Caco-2 (cell line): ENCODE data around the gene MMS22L. TPM values are rescaled to one million over a fixed set of nuclear protein-coding genes. Genes with fewer than 3 reads are reported as not detected.

ENCODE experiments used
- BruUV-seq: library from RNA; stranded (reverse); fragments of 400-500 nt; replicated peaks from 2 replicates; lab custom pipeline; 2021; lab: Mats Ljungman, UMichigan
- CTCF ChIA-PET: fragments of 300-600 bp; sonication (Branson Sonifier 250); formaldehyde crosslinking; loops from one replicate; lab custom pipeline; 2022; ENCODE audit warnings: antibody characterized with exemption; lab: Charles Lee
- POLR2A ChIA-PET: fragments of 300-600 bp; sonication (Branson Sonifier 250); formaldehyde crosslinking; loops from one replicate; lab custom pipeline; 2022; ENCODE audit warnings: antibody characterized with exemption; lab: Charles Lee
- DNase-seq, 2 experiments: peaks; one replicate each; pipeline versions ENCODE4 v3.0.0 to v3.0.0-alpha.2; 2020 to 2022
- H3K27me3 ChIP-seq: replicated peaks from 2 replicates; pipeline ENCODE4 v1.6.0; 2011; ENCODE audit warnings: low read length; ENCODE audit not compliant: control insufficient read depth, insufficient read depth
- H3K36me3 ChIP-seq: 2 replicates; pipeline ENCODE4 v1.5.1; 2011; ENCODE audit warnings: low read length; ENCODE audit not compliant: control insufficient read depth, insufficient read depth
- H3K4me1 ChIP-seq: fragments of 250-450 bp; sonication (Bioruptor Pico); 2 replicates; pipeline ENCODE4 v1.5.1; 2020; ENCODE audit warnings: mild to moderate bottlenecking
- H3K4me3 ChIP-seq: 2 replicates; pipeline ENCODE4 v1.5.1; 2011; ENCODE audit warnings: low read depth, mild to moderate bottlenecking, control low read depth, low read length
- H3K9me3 ChIP-seq: fragments of 250-450 bp; sonication (Bioruptor Pico); 2 replicates; pipeline ENCODE4 v1.5.1; 2020; ENCODE audit warnings: mild to moderate bottlenecking, moderate library complexity
- H3K27ac Mint-ChIP-seq: one replicate; pipeline ENCODE4 v1.8.0; 2022; ENCODE audit warnings: mixed read lengths; ENCODE audit not compliant: unreplicated experiment
- H3K27me3 Mint-ChIP-seq: one replicate; pipeline ENCODE4 v1.8.0; 2022; ENCODE audit warnings: mixed read lengths; ENCODE audit not compliant: insufficient read depth, unreplicated experiment
- H3K36me3 Mint-ChIP-seq: one replicate; pipeline ENCODE4 v1.8.0; 2022; ENCODE audit warnings: mild to moderate bottlenecking, mixed read lengths; ENCODE audit not compliant: insufficient read depth, unreplicated experiment
- H3K4me1 Mint-ChIP-seq: one replicate; pipeline ENCODE4 v1.8.0; 2022; ENCODE audit warnings: low read depth, mixed read lengths; ENCODE audit not compliant: unreplicated experiment
- H3K4me3 Mint-ChIP-seq: one replicate; pipeline ENCODE4 v1.8.0; 2022; ENCODE audit warnings: mild to moderate bottlenecking, moderate library complexity, mixed read lengths; ENCODE audit not compliant: unreplicated experiment
- H3K9me3 Mint-ChIP-seq: one replicate; pipeline ENCODE4 v1.8.0; 2022; ENCODE audit warnings: mixed read lengths; ENCODE audit not compliant: unreplicated experiment
- CTCF ChIP-seq, 2 experiments: fragments of 200-600 bp in 1 of 2; IDR thresholded peaks; 1 replicate in 1 of 2; 2 replicates in 1 of 2; pipeline versions ENCODE4 v1.5.1 to v1.8.0; 2011 to 2022; ENCODE audit warnings: antibody characterized with exemption in 1 of 2, control low read depth in 1 of 2, inconsistent platforms in 1 of 2, low read depth in 1 of 2, low read length in 1 of 2, mild to moderate bottlenecking in 1 of 2, moderate library complexity in 1 of 2; ENCODE audit not compliant: insufficient read depth in 1 of 2, severe bottlenecking in 1 of 2, unreplicated experiment in 1 of 2
- intact Hi-C: fragments of 100-400 bp; cut with micrococcal nuclease; formaldehyde crosslinking; loops from one replicate; pipeline ENCODE4 v1.10.0; 2022; ENCODE audit not compliant: unreplicated experiment
- total RNA-seq: library from RNA; stranded (reverse); gene quantifications from 2 replicates; pipeline ENCODE4 v1.2.3, GENCODE V29; 2022

The MMS22L gene
- total RNA-seq, 1 experiment from 2014 or later: 32.1 TPM

GRCh38 chr6:97092673-97093305 is 190.2 kb downstream of the MMS22L start:
- Mint-ChIP-seq H3K9me3 (no peaks in the 10 kb centered on the region), H3K36me3 (no peaks in the 10 kb centered on the region), H3K4me1 (no peaks in the 10 kb centered on the region), H3K27me3 (peaks cover 5% of the 10 kb centered on the region), H3K4me3 (no peak overlapping the region), H3K27ac (no peak overlapping the region)
- no peaks in the 10 kb centered on the region for H3K9me3 ChIP-seq
- H3K27me3 ChIP-seq: no peaks in the 10 kb centered on the region
- intact Hi-C loops: no loop called here
- ChIA-PET POLR2A (no interaction called here), CTCF (no interaction called here)
- BruUV-seq: no TSS peak
- no peaks in the 10 kb centered on the region for H3K4me1 ChIP-seq
- H3K36me3 ChIP-seq: no peaks in the 10 kb centered on the region
- TF ChIP-seq CTCF (IDR thresholded peaks at IDR 0.05; ENCODE audit: insufficient read depth in 1 of 2, low read depth in 1 of 2, low read length in 1 of 2, severe bottlenecking in 1 of 2, unreplicated experiment in 1 of 2): no peak
- no peak overlapping the region for H3K4me3 ChIP-seq
- DNase-seq: no peak
